Activated T-cell treated with anti-CD3 and anti-CD28 coated beads, Interleukin-2, amount 50 U/mL, for 1 hour (primary cell): ENCODE results near the gene PAEP.
"Not testable (repeated sequence)": the region's sequence is repeated elsewhere in the genome, so short reads cannot be mapped to it uniquely, and the experiment has no call there.

Source experiments
- DNase-seq: peaks from one replicate; pipeline ENCODE4 v3.0.0-alpha.2; 2020

The PAEP gene

DNA sequence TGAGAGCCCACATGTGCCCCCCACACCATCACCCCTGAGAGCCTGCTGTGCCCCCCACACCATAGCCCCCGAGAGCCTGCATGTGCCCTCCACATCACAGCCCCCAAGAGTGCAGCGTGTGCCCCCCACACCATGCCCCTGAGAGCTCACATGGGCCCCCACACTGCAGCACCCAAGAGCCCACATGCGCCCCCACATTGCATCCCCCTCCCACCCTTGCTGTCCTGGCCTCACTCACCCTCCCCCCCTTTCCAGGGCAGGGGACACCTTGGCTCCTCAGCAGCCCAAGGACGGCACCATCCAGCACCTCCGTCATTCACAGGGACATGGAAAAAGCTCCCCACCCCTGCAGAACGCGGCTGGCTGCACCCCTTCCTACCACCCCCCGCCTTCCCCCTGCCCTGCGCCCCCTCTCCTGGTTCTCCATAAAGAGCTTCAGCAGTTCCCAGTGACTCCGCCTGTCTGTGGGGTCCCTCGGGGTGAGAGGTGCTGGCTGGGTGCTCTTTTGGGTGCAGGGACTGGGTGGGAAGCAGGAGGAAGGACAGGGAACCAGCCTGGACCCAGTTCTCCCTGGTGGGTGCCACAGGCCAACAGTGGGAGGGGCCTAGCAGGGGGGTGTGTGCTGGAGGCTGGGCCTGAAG lies 35.3 kb upstream of the PAEP start:
- DNase-seq: no peak

DNA sequence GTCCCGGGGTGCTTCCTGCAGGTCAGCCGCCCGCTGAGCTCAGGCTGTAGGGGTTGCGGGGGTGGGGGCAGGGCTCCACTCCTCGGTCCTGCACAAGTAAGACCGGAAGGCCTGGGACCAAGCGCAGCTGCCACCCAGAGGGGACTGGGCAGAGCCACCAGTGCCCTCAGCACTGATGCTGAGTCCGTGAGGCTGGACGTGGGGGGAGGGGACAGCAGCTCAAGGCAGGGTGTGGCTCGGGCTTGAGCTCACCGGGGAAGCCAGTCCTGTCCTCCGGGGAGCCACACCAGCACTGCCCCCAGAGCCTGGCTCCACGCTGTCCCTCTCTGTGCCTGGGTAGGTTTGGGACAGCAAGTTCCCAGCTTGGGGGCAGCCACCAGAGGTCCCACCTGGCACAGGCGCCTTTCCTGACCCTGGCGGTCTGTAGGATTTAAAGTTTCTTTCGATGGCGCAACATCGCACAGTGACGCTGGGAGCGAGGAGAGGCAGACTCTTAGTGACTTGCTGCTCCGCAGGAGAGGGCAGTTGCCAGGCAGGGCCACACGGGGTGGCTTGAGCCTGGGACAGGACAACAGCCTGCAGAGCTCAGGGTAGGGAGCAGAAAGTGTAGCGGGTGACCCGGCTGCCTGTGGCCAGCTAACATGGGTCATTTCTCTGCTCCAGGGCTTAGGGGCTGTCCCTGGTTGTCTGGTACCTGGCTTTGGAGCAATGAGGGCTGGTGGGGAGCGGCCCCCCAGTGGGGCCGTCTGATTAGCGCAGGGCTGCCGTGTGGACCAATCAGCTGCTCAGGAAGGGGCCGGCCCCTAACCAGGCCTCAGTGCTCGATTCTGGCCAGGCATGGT lies 34.6 kb upstream of the PAEP start:
- no peak for DNase-seq

- DNase-seq: not testable (repeated sequence)
Measured at GRCh38 chr9:135528842-135529435, 32.6 kb upstream of the PAEP start.

DNA sequence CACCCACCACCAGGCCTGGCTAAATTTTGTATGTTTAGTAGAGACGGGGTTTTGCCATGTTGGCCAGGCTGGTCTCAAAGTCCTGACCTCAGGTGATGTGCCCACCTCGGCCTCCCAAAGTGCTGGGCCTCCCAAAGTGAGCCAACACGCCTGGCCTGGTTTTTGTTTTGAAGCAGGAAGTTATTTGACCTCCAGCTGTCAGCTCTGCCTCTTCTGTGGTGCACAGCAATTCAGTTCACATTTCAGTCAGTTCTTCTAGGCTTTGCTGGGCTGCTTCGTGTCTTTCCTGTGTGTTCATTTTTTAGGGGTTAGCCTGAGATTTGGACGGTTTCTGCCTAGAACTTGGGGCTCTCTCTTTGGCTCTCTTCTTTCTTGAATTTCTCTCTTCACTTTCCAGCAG lies 31.4 kb upstream of the PAEP start:
- no peak for DNase-seq

DNA sequence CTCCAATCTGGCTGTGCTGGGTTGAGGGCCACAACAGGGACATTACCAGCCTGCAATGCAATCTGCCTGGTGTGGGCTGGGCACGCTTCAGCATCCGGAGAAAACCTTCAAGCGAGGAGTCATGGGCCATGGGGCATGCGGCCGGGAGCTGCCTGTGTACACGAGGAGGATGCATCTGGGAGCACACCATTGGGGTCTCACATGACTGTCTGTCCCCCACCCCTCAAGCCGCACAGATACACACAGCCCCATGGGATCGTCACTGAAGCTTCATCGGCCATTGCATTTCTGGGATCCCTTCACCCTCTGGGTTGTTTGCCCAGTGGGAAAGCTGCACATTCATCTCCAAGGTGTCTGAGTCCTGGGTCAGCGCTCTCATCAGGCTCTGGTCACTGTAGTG lies 30.5 kb upstream of the PAEP start:
- no peak for DNase-seq

DNA sequence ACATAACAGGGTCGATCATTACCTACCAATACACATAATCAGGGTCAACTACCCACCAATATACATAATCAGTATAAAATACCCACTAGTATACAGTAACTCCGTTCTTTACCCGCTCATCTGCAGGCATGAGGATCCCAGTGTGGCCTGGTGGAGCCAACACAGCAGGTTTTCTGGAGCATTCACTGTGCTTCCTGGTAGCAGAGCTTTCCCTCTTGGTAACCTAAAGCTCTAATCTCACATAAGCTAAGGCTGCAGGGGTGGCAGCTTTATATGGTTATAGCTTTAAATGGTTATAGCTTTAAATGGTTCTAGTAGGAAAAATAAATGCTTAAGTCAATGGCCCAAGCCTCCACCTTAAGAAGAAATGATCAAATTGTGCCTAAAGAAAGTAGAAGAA lies 28.4 kb upstream of the PAEP start:
- no peak for DNase-seq

DNA sequence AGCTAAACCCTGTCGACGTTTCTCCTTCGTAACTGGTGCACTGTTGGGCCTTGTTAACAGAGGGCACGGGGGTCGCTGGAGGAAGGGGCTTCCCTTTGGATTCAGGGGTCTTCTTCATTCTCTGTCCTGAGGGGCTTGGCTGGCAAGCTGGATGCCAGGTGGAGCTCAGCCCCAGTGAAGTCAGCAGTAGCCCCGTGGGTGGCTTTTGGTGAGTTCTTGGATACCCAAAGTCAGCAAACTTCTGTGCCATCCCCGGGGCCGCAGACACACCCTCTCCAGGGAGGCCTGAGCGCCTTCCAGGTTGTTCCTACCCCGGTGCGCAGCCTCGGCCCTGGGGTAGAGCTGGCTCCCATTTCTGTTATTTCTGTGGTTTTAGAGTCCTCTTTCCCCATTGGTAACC lies 27.9 kb upstream of the PAEP start:
- DNase-seq: no peak

GRCh38 chr9:135534192-135534711 lies 27.3 kb upstream of the PAEP start:
- not testable (repeated sequence) for DNase-seq

DNA sequence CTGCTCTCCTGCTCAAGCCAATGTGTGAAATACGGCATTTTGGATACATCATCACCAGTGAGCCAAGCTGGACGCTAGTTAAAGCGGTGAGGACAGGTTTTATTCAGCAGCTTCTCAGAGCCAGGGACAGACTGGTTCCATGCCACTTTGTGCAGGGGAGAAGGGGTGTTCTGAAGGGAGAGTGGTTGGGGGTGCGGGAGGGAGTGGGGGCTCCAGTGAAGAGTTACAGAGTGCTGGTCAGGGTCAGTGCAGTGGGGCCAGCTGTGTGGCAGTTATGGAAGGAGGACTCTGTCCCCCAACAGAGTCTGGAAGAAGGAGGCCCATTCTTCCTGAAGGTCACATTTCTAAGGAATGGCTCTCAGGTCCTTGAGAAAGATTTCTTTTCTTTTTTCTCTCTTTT lies 26.7 kb upstream of the PAEP start:
- DNase-seq: not testable (repeated sequence)

DNA sequence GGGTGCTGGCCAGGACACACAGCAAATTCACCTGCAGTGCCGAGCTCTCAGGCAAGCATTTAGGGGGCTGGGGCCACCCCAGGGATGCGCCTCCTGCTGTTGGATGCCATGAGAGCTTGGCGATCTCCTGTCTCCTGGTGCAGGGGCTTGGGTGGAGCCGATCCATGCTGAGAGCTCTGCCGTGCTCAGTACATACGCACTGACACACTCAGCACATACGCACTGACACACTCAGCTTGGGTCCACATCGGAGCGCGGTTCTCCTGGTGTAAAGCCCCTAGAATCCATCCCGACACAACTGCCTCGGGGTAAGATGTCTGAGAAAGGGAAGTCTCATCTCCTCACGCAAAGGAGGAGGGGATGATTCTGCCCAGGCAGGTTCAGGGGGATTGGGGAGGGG lies 25.9 kb upstream of the PAEP start:
- DNase-seq: not testable (repeated sequence)

DNA sequence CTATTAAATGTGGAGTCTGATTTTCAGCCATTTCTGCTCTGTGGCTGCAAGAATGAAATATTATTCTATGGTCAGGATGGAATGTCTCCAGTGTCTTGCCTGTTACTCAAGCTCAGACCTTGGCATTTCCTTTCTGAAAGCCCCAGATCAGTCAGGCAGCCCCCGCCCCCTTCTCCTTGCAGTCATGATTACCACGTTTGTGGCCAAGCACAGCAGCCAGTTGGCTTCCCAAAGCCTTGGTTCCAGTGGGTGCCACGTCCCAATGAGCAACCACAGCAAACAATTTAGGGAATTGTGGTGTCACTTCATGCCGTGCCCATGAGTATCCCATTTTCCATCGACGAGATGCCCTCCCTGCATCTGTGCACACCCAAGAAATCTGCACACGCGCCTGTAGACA lies 25.3 kb upstream of the PAEP start:
- no peak for DNase-seq

- DNase-seq: not testable (repeated sequence)
Measured at GRCh38 chr9:135543262-135543894, 18.2 kb upstream of the PAEP start.

DNA sequence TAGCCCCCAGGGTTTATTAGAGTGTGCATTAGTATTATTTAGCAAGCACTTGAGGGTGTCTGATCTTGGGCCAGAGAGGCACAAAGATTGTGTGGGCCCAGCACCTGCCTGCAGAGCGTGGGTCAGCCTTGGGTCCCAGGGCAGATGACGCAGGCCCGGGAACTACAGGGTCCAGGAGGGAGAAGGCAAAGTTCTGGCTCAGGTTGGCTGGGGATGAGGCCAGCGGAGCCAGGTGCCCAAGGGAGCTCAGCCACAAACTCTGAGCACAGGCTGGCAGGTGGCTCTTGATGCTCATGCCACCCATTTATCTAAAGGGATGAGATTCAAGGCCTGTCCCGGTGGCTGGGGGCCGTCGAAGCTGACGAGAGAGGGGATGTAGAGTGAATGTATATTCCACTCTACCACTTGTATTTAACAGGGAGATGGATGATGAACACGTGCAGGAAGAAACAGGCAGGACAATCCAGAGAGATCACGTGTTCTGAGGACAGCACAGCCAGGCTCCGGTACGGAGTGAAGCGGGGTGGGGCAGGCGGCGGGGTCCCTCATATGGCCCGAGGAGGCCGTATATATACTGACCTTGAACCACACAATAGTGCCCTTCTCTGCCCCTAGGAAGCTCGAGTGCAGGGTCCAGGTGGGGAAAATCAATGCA lies 16.4 kb upstream of the PAEP start:
- DNase-seq: no peak

- not testable (repeated sequence) for DNase-seq
Measured at GRCh38 chr9:135545646-135546176, 15.8 kb upstream of the PAEP start, which contains the start of gene OBP2A. OBP2A (plus strand) TSS chr9:135546126; CDS start chr9:135546181, 55 bp downstream.

- not testable (repeated sequence) for DNase-seq
Measured at GRCh38 chr9:135546792-135547617, 14.6 kb upstream of the PAEP start.

GRCh38 chr9:135547756-135548736 lies 13.5 kb upstream of the PAEP start:
- no peak for DNase-seq

GRCh38 chr9:135549478-135550343 lies 11.8 kb upstream of the PAEP start:
- not testable (repeated sequence) for DNase-seq

GRCh38 chr9:135550344-135550918 lies 11.1 kb upstream of the PAEP start:
- no peak for DNase-seq

DNA sequence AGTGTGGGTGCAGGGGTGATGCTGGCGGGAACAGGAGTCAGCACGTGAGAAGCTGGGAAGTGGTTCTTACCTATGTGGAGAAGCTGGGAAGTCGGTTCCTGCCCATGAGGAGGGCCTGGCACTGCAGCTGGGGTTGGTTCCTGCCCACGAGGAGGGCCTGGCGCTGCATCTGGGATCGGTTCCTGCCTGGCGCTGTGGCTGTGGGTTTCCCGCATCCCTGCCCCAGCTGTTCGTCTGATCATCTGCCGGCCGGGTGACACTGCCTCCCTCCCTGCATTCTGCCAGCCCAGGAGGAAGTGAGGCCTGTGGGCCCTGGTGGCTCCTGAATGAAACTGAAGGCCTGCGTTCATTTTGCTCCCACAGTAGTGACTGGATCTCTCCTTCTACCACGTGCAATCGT lies 10.5 kb upstream of the PAEP start:
- no peak for DNase-seq
